Osteoblast (primary cell): Measurements from ENCODE around the gene TOMM40. TPM values are rescaled to one million over a fixed set of nuclear protein-coding genes. Genes with fewer than 3 reads are reported as not detected.

ENCODE experiments used
- DNase-seq: peaks from one replicate; pipeline ENCODE4 v3.0.0; 2011; ENCODE audit warnings: low spot score, mixed read lengths; ENCODE audit not compliant: insufficient read length; ENCODE audit errors: missing footprints
- H2AFZ ChIP-seq: 2 replicates; pipeline ENCODE4 v1.6.0; 2011; ENCODE audit warnings: mild to moderate bottlenecking, low read length
- H3K27ac ChIP-seq: 2 replicates; pipeline ENCODE4 v1.5.1; 2011; ENCODE audit warnings: mild to moderate bottlenecking, low read depth, low read length, moderate library complexity
- H3K27me3 ChIP-seq: 2 replicates; pipeline ENCODE4 v1.6.0; 2012; ENCODE audit warnings: mild to moderate bottlenecking, control low read depth, inconsistent platforms, low read length, moderate library complexity; ENCODE audit not compliant: insufficient read depth
- H3K36me3 ChIP-seq: 2 replicates; pipeline ENCODE4 v1.5.1; 2011; ENCODE audit warnings: mild to moderate bottlenecking, low read length, control low read depth, moderate library complexity; ENCODE audit not compliant: insufficient read depth
- H3K4me1 ChIP-seq: 2 replicates; pipeline ENCODE4 v1.5.1; 2011; ENCODE audit warnings: mild to moderate bottlenecking, low read length, control low read depth, moderate library complexity; ENCODE audit not compliant: insufficient read depth
- H3K4me2 ChIP-seq: 2 replicates; pipeline ENCODE4 v1.6.0; 2011; ENCODE audit warnings: mild to moderate bottlenecking, low read length; ENCODE audit not compliant: insufficient read depth
- H3K4me3 ChIP-seq: fragments of 200-600 bp; sonication (generic); 3 replicates; pipeline ENCODE4 v1.5.1; 2012; ENCODE audit warnings: mild to moderate bottlenecking, low read length, inconsistent platforms; ENCODE audit not compliant: insufficient read depth
- H3K79me2 ChIP-seq: 2 replicates; pipeline ENCODE4 v1.6.0; 2012; ENCODE audit warnings: mild to moderate bottlenecking, low read length, control low read depth, inconsistent platforms; ENCODE audit not compliant: insufficient read depth
- H3K9me3 ChIP-seq: 2 replicates; pipeline ENCODE4 v1.5.1; 2011; ENCODE audit warnings: low read depth, low read length, control low read depth
- H4K20me1 ChIP-seq: 2 replicates; pipeline ENCODE4 v1.6.0; 2012; ENCODE audit warnings: mild to moderate bottlenecking, low read length, control low read depth; ENCODE audit not compliant: insufficient read depth
- total RNA-seq: library from RNA; depleted of rRNA; stranded (reverse); fragments of >200 nt; gene quantifications from 2 replicates; pipeline ENCODE4 v1.2.3, GENCODE V29; 2012
- TF ChIP-seq, protein P1 (sequence below): IDR thresholded peaks from 2 replicates; pipeline ENCODE4 v1.5.1; 2011; ENCODE audit warnings: mild to moderate bottlenecking, low read depth, low read length, moderate library complexity; ENCODE audit errors: extremely low read depth

Gene TOMM40
- total RNA-seq, 1 donor, result 31.8 TPM

GRCh38 chr19:44947041-44947581 is 56.1 kb downstream of the TOMM40 start:
- TF ChIP-seq, protein P1, sequence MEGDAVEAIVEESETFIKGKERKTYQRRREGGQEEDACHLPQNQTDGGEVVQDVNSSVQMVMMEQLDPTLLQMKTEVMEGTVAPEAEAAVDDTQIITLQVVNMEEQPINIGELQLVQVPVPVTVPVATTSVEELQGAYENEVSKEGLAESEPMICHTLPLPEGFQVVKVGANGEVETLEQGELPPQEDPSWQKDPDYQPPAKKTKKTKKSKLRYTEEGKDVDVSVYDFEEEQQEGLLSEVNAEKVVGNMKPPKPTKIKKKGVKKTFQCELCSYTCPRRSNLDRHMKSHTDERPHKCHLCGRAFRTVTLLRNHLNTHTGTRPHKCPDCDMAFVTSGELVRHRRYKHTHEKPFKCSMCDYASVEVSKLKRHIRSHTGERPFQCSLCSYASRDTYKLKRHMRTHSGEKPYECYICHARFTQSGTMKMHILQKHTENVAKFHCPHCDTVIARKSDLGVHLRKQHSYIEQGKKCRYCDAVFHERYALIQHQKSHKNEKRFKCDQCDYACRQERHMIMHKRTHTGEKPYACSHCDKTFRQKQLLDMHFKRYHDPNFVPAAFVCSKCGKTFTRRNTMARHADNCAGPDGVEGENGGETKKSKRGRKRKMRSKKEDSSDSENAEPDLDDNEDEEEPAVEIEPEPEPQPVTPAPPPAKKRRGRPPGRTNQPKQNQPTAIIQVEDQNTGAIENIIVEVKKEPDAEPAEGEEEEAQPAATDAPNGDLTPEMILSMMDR, result no peak
- Histone ChIP-seq H3K36me3 (peaks cover 6% of the 10 kb centered on the region), H3K79me2 (no peaks in the 10 kb centered on the region), H3K27ac (no peak overlapping the region), H3K4me1 (peaks cover 12% of the 10 kb centered on the region), H4K20me1 (no peaks in the 10 kb centered on the region), H3K9me3 (no peaks in the 10 kb centered on the region), H3K4me3 (no peak overlapping the region), H2AFZ (no peak overlapping the region), H3K27me3 (no peaks in the 10 kb centered on the region), H3K4me2 (no peak overlapping the region)
- DNase-seq, result peak; percentile 72

GRCh38 chr19:44948237-44948636 is 57.2 kb downstream of the TOMM40 start:
- H3K4me3 ChIP-seq, result no peak overlapping the region
- no peak for DNase-seq
- no peaks in the 10 kb centered on the region for H3K9me3 ChIP-seq
- no peaks in the 10 kb centered on the region for H3K27me3 ChIP-seq
- H3K4me1 ChIP-seq, result peaks cover 12% of the 10 kb centered on the region
- no peak overlapping the region for H3K27ac ChIP-seq
- no peak overlapping the region for H3K4me2 ChIP-seq
- TF ChIP-seq, protein P1, result no peak
- H3K36me3 ChIP-seq, result peaks cover 6% of the 10 kb centered on the region
- no peaks in the 10 kb centered on the region for H3K79me2 ChIP-seq
- H4K20me1 ChIP-seq, result no peaks in the 10 kb centered on the region
- no peak overlapping the region for H2AFZ ChIP-seq

GRCh38 chr19:44948763-44949374 is 57.8 kb downstream of the TOMM40 start:
- Histone ChIP-seq H3K9me3 (no peaks in the 10 kb centered on the region), H3K36me3 (peaks cover 6% of the 10 kb centered on the region), H3K4me2 (no peak overlapping the region), H3K4me1 (peaks cover 10% of the 10 kb centered on the region), H3K27ac (no peak overlapping the region), H4K20me1 (no peaks in the 10 kb centered on the region), H3K4me3 (no peak overlapping the region), H2AFZ (no peak overlapping the region), H3K27me3 (no peaks in the 10 kb centered on the region), H3K79me2 (peaks cover 2% of the 10 kb centered on the region)
- TF ChIP-seq, protein P1, result no peak
- peak; percentile 75 for DNase-seq

GRCh38 chr19:44949550-44949949 is 58.5 kb downstream of the TOMM40 start:
- no peak for DNase-seq

More at GRCh38 chr19:44949550-44949949, 58.5 kb downstream of the TOMM40 start:
- no peak overlapping the region for H2AFZ ChIP-seq
- H3K27me3 ChIP-seq, result no peaks in the 10 kb centered on the region
- no peak overlapping the region for H3K4me3 ChIP-seq
- peaks cover 6% of the 10 kb centered on the region for H3K36me3 ChIP-seq
- peaks cover 16% of the 10 kb centered on the region for H3K4me1 ChIP-seq
- H3K27ac ChIP-seq, result no peak overlapping the region
- no peak overlapping the region for H3K4me2 ChIP-seq
- no peaks in the 10 kb centered on the region for H4K20me1 ChIP-seq
- peaks cover 2% of the 10 kb centered on the region for H3K79me2 ChIP-seq
- no peaks in the 10 kb centered on the region for H3K9me3 ChIP-seq
- TF ChIP-seq, protein P1, result no peak
